Neural cell (in vitro differentiated cells): ENCODE data around the gene GNAQ. TPM values are rescaled to one million over a fixed set of nuclear protein-coding genes. Genes with fewer than 3 reads are reported as not detected.

Experiments used
- H2AFZ ChIP-seq: fragments of 200-600, 300-800 bp; sonication (generic), shearing (Covaris generic); 2 replicates; pipeline ENCODE4 v1.6.0; 2014; ENCODE audit warnings: low read depth, mild to moderate bottlenecking, antibody characterized with exemption, low read length, moderate library complexity
- H3F3A ChIP-seq: fragments of 200-600 bp; shearing (Covaris generic); 2 replicates; pipeline ENCODE4 v1.6.1; 2016; ENCODE audit warnings: mild to moderate bottlenecking, moderate library complexity, mixed read lengths, antibody characterized with exemption, low read length; ENCODE audit not compliant: insufficient read depth, poor library complexity, severe bottlenecking
- H3K27ac ChIP-seq: fragments of 200-600, 300-800 bp; sonication (generic), shearing (Covaris generic); 2 replicates; pipeline ENCODE4 v1.5.1; 2014; ENCODE audit warnings: mild to moderate bottlenecking, low read length, moderate library complexity
- H3K27me3 ChIP-seq: fragments of 300-800, 200-600 bp; sonication (generic), shearing (Covaris generic); 2 replicates; pipeline ENCODE4 v1.6.0; 2014; ENCODE audit warnings: mild to moderate bottlenecking, low read depth, low read length, moderate library complexity; ENCODE audit not compliant: insufficient read depth
- H3K36me3 ChIP-seq: fragments of 300-800, 200-600 bp; sonication (generic), shearing (Covaris generic); 2 replicates; pipeline ENCODE4 v1.5.1; 2014; ENCODE audit warnings: mild to moderate bottlenecking, antibody characterized with exemption, low read length, moderate library complexity; ENCODE audit not compliant: insufficient read depth
- H3K4me2 ChIP-seq: fragments of 300-800, 200-600 bp; sonication (generic), shearing (Covaris generic); 2 replicates; pipeline ENCODE4 v1.6.0; 2014; ENCODE audit warnings: mild to moderate bottlenecking, low read length
- H3K4me3 ChIP-seq: fragments of 300-800, 200-600 bp; sonication (generic), shearing (Covaris generic); 2 replicates; pipeline ENCODE4 v1.5.1; 2014; ENCODE audit warnings: mild to moderate bottlenecking, low read length, moderate library complexity
- H3K79me2 ChIP-seq: fragments of 200-600 bp; shearing (Covaris generic); replicated peaks from 2 replicates; pipeline ENCODE4 v1.6.0; 2014; ENCODE audit warnings: mild to moderate bottlenecking, low read length, moderate library complexity; ENCODE audit not compliant: insufficient read depth
- H3K9ac ChIP-seq: fragments of 300-800, 200-600 bp; sonication (generic), shearing (Covaris generic); 2 replicates; pipeline ENCODE4 v1.6.1; 2016; ENCODE audit warnings: mild to moderate bottlenecking, low read length, mixed read lengths
- H3K9me2 ChIP-seq: fragments of 200-600 bp; shearing (Covaris generic); 2 replicates; pipeline ENCODE4 v1.6.1; 2016; ENCODE audit warnings: mild to moderate bottlenecking, low read length, mixed read lengths; ENCODE audit not compliant: insufficient read depth
- H3K9me3 ChIP-seq: fragments of 200-600, 300-800 bp; sonication (generic), shearing (Covaris generic); 2 replicates; pipeline ENCODE4 v1.6.1; 2016; ENCODE audit warnings: mild to moderate bottlenecking, mixed run types, low read length, moderate library complexity, mixed read lengths
- H4K20me1 ChIP-seq: fragments of 200-600 bp; shearing (Covaris generic); 2 replicates; pipeline ENCODE4 v1.6.1; 2016; ENCODE audit warnings: mild to moderate bottlenecking, mixed run types; ENCODE audit not compliant: insufficient read depth
- EP300 ChIP-seq: fragments of 450-650 bp; conservative IDR thresholded peaks from 2 replicates; pipeline ENCODE4 v1.6.1; 2014; ENCODE audit warnings: antibody characterized with exemption, mild to moderate bottlenecking, moderate library complexity; ENCODE audit not compliant: poor library complexity, severe bottlenecking
- EZH2 ChIP-seq: fragments of 200-600, 300-800 bp; shearing (Covaris generic), sonication (generic); IDR thresholded peaks from 2 replicates; pipeline ENCODE4 v1.6.1; 2014; ENCODE audit warnings: antibody characterized with exemption, low read length, borderline replicate concordance, mild to moderate bottlenecking; ENCODE audit not compliant: insufficient read depth, poor library complexity, severe bottlenecking
- MXI1 ChIP-seq: fragments of 450-650 bp; conservative IDR thresholded peaks from 2 replicates; pipeline ENCODE4 v1.6.1; 2014; ENCODE audit warnings: antibody characterized with exemption, mild to moderate bottlenecking; ENCODE audit not compliant: poor library complexity, severe bottlenecking
- POLR2AphosphoS5 ChIP-seq: IDR thresholded peaks from 2 replicates; pipeline ENCODE4 v1.6.1; 2012
- RAD21 ChIP-seq: fragments of 450-650 bp; conservative IDR thresholded peaks from 2 replicates; pipeline ENCODE4 v1.6.1; 2014; ENCODE audit warnings: antibody characterized with exemption, mild to moderate bottlenecking, moderate library complexity
- SMC3 ChIP-seq: fragments of 450-650 bp; conservative IDR thresholded peaks from 2 replicates; pipeline ENCODE4 v1.6.1; 2014; ENCODE audit warnings: antibody characterized with exemption, mild to moderate bottlenecking, moderate library complexity; ENCODE audit not compliant: poor library complexity
- TAF1 ChIP-seq: IDR thresholded peaks from 2 replicates; pipeline ENCODE4 v1.6.1; 2012; ENCODE audit warnings: low read depth
- polyA plus RNA-seq: library from polyadenylated mRNA; depleted of rRNA; stranded (reverse); fragments of >200 nt; gene quantifications from 2 replicates; pipeline ENCODE4 v1.2.3, GENCODE V29; 2014
- TF ChIP-seq, protein P1 (sequence below): IDR thresholded peaks from 2 replicates; pipeline ENCODE4 v1.6.1; 2012; ENCODE audit warnings: borderline replicate concordance
- TF ChIP-seq, protein P2 (sequence below): fragments of 450-650 bp; IDR thresholded peaks from 2 replicates; pipeline ENCODE4 v1.5.1; 2014; ENCODE audit warnings: antibody characterized with exemption, mild to moderate bottlenecking, moderate library complexity; ENCODE audit not compliant: poor library complexity, severe bottlenecking

The GNAQ gene
- polyA plus RNA-seq, 1 donor from 2014 or later, result 86.7 TPM

DNA sequence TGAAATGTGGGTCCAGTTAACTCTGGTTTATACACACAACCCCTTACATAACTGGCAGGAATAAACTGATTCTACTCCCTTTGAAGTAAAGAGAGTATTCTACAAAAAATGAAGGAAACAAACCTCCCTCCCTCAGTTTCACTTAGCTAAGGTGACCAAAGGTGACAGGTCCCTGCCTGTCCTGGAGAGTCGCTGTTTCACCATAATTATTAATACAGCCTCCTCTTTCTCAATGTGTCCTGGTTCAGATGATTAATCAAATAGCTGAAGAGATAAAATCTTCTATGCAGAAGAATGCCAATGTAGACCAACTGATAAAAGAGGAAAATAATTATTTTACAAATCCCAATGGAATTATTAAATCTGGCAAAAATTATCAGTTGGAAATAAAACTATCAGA is 219.8 kb downstream of the GNAQ start:
- TF ChIP-seq SMC3 (no peak), MXI1 (no peak), TAF1 (no peak), RAD21 (no peak), POLR2AphosphoS5 (no peak), EZH2 (no peak), EP300 (no peak)
- TF ChIP-seq, protein P1, sequence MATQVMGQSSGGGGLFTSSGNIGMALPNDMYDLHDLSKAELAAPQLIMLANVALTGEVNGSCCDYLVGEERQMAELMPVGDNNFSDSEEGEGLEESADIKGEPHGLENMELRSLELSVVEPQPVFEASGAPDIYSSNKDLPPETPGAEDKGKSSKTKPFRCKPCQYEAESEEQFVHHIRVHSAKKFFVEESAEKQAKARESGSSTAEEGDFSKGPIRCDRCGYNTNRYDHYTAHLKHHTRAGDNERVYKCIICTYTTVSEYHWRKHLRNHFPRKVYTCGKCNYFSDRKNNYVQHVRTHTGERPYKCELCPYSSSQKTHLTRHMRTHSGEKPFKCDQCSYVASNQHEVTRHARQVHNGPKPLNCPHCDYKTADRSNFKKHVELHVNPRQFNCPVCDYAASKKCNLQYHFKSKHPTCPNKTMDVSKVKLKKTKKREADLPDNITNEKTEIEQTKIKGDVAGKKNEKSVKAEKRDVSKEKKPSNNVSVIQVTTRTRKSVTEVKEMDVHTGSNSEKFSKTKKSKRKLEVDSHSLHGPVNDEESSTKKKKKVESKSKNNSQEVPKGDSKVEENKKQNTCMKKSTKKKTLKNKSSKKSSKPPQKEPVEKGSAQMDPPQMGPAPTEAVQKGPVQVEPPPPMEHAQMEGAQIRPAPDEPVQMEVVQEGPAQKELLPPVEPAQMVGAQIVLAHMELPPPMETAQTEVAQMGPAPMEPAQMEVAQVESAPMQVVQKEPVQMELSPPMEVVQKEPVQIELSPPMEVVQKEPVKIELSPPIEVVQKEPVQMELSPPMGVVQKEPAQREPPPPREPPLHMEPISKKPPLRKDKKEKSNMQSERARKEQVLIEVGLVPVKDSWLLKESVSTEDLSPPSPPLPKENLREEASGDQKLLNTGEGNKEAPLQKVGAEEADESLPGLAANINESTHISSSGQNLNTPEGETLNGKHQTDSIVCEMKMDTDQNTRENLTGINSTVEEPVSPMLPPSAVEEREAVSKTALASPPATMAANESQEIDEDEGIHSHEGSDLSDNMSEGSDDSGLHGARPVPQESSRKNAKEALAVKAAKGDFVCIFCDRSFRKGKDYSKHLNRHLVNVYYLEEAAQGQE, result no peak
- TF ChIP-seq, protein P2, sequence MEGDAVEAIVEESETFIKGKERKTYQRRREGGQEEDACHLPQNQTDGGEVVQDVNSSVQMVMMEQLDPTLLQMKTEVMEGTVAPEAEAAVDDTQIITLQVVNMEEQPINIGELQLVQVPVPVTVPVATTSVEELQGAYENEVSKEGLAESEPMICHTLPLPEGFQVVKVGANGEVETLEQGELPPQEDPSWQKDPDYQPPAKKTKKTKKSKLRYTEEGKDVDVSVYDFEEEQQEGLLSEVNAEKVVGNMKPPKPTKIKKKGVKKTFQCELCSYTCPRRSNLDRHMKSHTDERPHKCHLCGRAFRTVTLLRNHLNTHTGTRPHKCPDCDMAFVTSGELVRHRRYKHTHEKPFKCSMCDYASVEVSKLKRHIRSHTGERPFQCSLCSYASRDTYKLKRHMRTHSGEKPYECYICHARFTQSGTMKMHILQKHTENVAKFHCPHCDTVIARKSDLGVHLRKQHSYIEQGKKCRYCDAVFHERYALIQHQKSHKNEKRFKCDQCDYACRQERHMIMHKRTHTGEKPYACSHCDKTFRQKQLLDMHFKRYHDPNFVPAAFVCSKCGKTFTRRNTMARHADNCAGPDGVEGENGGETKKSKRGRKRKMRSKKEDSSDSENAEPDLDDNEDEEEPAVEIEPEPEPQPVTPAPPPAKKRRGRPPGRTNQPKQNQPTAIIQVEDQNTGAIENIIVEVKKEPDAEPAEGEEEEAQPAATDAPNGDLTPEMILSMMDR, result no peak
- H3K79me2 ChIP-seq, result no peaks in the 10 kb centered on the region
- H3F3A ChIP-seq, result peaks cover 4% of the 10 kb centered on the region
- no peak overlapping the region for H3K9ac ChIP-seq
- H3K4me2 ChIP-seq, result no peak overlapping the region
- H2AFZ ChIP-seq, result no peak overlapping the region
- no peaks in the 10 kb centered on the region for H3K36me3 ChIP-seq
- H3K27me3 ChIP-seq, result no peaks in the 10 kb centered on the region
- no peaks in the 10 kb centered on the region for H3K9me3 ChIP-seq
- H3K27ac ChIP-seq, result no peak overlapping the region
- no peak overlapping the region for H3K4me3 ChIP-seq
- no peaks in the 10 kb centered on the region for H4K20me1 ChIP-seq
- H3K9me2 ChIP-seq, result no peaks in the 10 kb centered on the region

DNA sequence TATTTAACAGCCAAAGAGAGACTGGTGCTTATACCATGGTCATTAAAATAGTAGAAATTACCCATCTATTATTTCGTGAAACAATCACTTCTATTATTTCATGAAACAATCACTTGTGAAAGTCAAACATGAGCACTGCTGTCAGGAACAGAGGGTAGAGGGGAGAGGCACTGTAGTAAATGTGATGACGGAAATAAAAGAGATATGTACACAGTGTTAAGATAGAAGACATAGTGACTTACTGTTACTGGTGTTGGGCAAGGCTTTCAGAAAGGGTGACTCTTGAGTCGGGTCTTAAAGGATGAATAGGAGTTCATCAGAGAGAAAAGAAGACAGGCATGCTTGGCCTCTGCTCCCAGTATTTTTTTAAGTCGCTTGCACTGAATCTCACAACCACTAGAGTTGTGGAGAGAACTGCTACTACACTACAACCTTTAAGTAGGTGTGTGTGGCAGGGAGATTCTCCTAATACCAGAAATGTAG is 220.9 kb downstream of the GNAQ start:
- Histone ChIP-seq H3F3A (peaks cover 4% of the 10 kb centered on the region), H3K36me3 (no peaks in the 10 kb centered on the region), H3K4me2 (no peak overlapping the region), H2AFZ (no peak overlapping the region), H3K27ac (no peak overlapping the region), H3K79me2 (peaks cover 5% of the 10 kb centered on the region), H3K9ac (no peak overlapping the region), H3K27me3 (no peaks in the 10 kb centered on the region), H4K20me1 (no peaks in the 10 kb centered on the region), H3K4me3 (no peak overlapping the region), H3K9me2 (no peaks in the 10 kb centered on the region), H3K9me3 (no peaks in the 10 kb centered on the region)
- no peak for TF ChIP-seq SMC3
- TF ChIP-seq MXI1, result no peak
- TF ChIP-seq POLR2AphosphoS5, result no peak
- TF ChIP-seq, protein P2, result no peak
- no peak for TF ChIP-seq RAD21
- TF ChIP-seq EZH2, result no peak
- TF ChIP-seq, protein P1, result no peak
- no peak for TF ChIP-seq EP300
- no peak for TF ChIP-seq TAF1
